ENCODE measurements around the gene PXK.

GRCh38 chr3:58317811-58318210 is 14.9 kb upstream of the PXK start:
- TF ChIP-seq TAF1 (IDR thresholded peaks at IDR 0.05; ENCODE audit: low read depth), result no peak
- no peak for TF ChIP-seq MAX (IDR thresholded peaks at IDR 0.05)

All from Ishikawa (cell line).